BLaER1 (cell line): Measurements from ENCODE around the gene CEL.
"Not testable (repeated sequence)": the region's sequence is repeated elsewhere in the genome, so short reads cannot be mapped to it uniquely, and the experiment has no call there.

Experiments
- H3K27ac ChIP-seq: shearing (Covaris generic); formaldehyde crosslinking; 2 replicates; pipeline ENCODE4 v1.8.1; 2022
- H3K27me3 ChIP-seq: shearing (Covaris generic); formaldehyde crosslinking; 2 replicates; pipeline ENCODE4 v1.8.1; 2022
- H3K36me3 ChIP-seq: shearing (Covaris generic); formaldehyde crosslinking; 2 replicates; pipeline ENCODE4 v1.8.1; 2022
- H3K4me1 ChIP-seq: shearing (Covaris generic); formaldehyde crosslinking; 2 replicates; pipeline ENCODE4 v1.8.1; 2022
- H3K4me2 ChIP-seq: shearing (Covaris generic); formaldehyde crosslinking; 2 replicates; pipeline ENCODE4 v1.8.1; 2022
- H3K4me3 ChIP-seq: shearing (Covaris generic); formaldehyde crosslinking; 2 replicates; pipeline ENCODE4 v1.8.1; 2022
- H3K9ac ChIP-seq: shearing (Covaris generic); formaldehyde crosslinking; 2 replicates; pipeline ENCODE4 v1.8.1; 2022
- H3K9me3 ChIP-seq: shearing (Covaris generic); formaldehyde crosslinking; 2 replicates; pipeline ENCODE4 v1.8.1; 2022
- H4K20me1 ChIP-seq: shearing (Covaris generic); formaldehyde crosslinking; 2 replicates; pipeline ENCODE4 v1.8.1; 2022
- Cebpa-rat ChIP-seq: shearing (Covaris generic); IDR thresholded peaks from 2 replicates; pipeline ENCODE4 v1.8.1; 2022

Gene CEL

DNA sequence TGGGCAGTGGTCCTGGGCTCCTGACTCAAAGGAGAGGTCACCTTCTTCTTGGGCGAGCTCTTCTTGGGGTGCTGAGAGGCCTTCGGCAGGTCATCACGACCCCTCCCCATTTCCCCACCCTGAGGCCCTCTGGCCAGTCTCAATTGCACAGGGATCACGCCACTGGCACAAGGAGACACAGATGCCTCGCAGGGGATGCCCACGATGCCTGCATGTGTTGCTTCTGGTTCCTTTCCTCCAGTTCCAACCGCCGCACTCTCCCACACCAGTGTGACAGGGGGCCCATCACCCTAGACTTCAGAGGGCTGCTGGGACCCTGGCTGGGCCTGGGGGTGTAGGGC is 1.3 kb downstream of the CEL start:
- H3K4me3 ChIP-seq = no peak overlapping the region
- 0 out of 2 replicates have a peak overlapping the region, but pooled peaks have one; percentile 4 for H3K9ac ChIP-seq
- peaks cover 63% of the 10 kb centered on the region for H3K4me1 ChIP-seq
- peak overlapping the region; percentile 81 for H3K4me2 ChIP-seq
- H3K36me3 ChIP-seq = peaks cover 6% of the 10 kb centered on the region
- no peaks in the 10 kb centered on the region for H3K9me3 ChIP-seq
- H3K27ac ChIP-seq = peak overlapping the region; percentile 30; the same call in 1 of the 2 replicates
- H4K20me1 ChIP-seq = peaks cover 22% of the 10 kb centered on the region; the same call in 1 of the 2 replicates
- H3K27me3 ChIP-seq = no peaks in the 10 kb centered on the region
- no peak for TF ChIP-seq Cebpa-rat

DNA sequence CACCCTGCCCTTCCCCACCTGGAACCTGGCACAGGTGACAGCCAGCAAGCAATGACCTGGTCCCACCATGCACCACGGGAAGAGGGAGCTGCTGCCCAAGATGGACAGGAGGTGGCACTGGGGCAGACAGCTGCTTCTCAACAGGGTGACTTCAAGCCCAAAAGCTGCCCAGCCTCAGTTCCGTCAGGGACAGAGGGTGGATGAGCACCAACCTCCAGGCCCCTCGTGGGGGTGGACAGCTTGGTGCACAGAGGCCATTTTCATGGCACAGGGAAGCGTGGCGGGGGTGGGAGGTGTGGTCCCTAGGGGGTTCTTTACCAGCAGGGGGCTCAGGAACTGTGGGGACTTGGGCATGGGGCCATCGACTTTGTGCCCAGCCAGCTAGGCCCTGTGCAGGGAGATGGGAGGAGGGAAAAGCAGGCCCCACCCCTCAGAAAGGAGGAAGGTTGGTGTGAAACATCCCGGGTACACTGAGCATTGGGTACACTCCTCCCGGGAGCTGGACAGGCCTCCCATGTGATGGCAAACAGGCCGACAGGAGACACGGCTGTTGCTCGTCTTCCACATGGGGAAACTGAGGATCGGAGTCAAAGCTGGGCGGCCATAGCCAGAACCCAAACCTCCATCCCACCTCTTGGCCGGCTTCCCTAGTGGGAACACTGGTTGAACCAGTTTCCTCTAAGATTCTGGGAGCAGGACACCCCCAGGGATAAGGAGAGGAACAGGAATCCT is 1.9 kb downstream of the CEL start:
- Histone ChIP-seq H3K27me3 (no peaks in the 10 kb centered on the region), H3K9me3 (no peaks in the 10 kb centered on the region), H3K36me3 (0 out of 2 replicates have a peak, but pooled peaks cover under 1% of the 10 kb centered on the region), H3K4me1 (peaks cover 57% of the 10 kb centered on the region), H4K20me1 (peaks cover 19% of the 10 kb centered on the region; the same call in 1 of the 2 replicates), H3K4me2 (peak overlapping the region; percentile 81), H3K4me3 (no peak overlapping the region), H3K9ac (0 out of 2 replicates have a peak overlapping the region, but pooled peaks have one; percentile 4), H3K27ac (peak overlapping the region; percentile 30; the same call in 1 of the 2 replicates)
- no peak for TF ChIP-seq Cebpa-rat

DNA sequence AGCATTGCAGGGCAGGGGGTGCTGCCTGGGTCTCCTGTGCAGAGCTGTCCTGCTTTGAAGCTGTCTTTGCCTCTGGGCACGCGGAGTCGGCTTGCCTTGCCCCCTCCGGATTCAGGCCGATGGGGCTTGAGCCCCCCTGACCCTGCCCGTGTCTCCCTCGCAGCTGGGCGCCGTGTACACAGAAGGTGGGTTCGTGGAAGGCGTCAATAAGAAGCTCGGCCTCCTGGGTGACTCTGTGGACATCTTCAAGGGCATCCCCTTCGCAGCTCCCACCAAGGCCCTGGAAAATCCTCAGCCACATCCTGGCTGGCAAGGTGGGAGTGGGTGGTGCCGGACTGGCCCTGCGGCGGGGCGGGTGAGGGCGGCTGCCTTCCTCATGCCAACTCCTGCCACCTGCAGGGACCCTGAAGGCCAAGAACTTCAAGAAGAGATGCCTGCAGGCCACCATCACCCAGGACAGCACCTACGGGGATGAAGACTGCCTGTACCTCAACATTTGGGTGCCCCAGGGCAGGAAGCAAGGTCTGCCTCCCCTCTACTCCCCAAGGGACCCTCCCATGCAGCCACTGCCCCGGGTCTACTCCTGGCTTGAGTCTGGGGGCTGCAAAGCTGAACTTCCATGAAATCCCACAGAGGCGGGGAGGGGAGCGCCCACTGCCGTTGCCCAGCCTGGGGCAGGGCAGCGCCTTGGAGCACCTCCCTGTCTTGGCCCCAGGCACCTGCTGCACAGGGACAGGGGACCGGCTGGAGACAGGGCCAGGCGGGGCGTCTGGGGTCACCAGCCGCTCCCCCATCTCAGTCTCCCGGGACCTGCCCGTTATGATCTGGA is 2.7 kb downstream of the CEL start:
- no peaks in the 10 kb centered on the region for H3K27me3 ChIP-seq
- peak overlapping the region; percentile 81 for H3K4me2 ChIP-seq
- H3K4me3 ChIP-seq = no peak overlapping the region
- peaks cover 50% of the 10 kb centered on the region for H3K4me1 ChIP-seq
- H3K27ac ChIP-seq = no peak overlapping the region
- peaks cover 19% of the 10 kb centered on the region; the same call in 1 of the 2 replicates for H4K20me1 ChIP-seq
- H3K9me3 ChIP-seq = no peaks in the 10 kb centered on the region
- TF ChIP-seq Cebpa-rat = no peak
- H3K9ac ChIP-seq = no peak overlapping the region
- no peaks in the 10 kb centered on the region for H3K36me3 ChIP-seq

DNA sequence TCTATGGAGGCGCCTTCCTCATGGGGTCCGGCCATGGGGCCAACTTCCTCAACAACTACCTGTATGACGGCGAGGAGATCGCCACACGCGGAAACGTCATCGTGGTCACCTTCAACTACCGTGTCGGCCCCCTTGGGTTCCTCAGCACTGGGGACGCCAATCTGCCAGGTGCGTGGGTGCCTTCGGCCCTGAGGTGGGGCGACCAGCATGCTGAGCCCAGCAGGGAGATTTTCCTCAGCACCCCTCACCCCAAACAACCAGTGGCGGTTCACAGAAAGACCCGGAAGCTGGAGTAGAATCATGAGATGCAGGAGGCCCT is 3.2 kb downstream of the CEL start:
- Histone ChIP-seq H3K4me1 (peaks cover 44% of the 10 kb centered on the region), H3K4me2 (peak overlapping the region; percentile 81), H4K20me1 (peaks cover 19% of the 10 kb centered on the region; the same call in 1 of the 2 replicates), H3K9ac (no peak overlapping the region), H3K27me3 (no peaks in the 10 kb centered on the region), H3K9me3 (no peaks in the 10 kb centered on the region), H3K27ac (no peak overlapping the region), H3K4me3 (no peak overlapping the region), H3K36me3 (no peaks in the 10 kb centered on the region)
- no peak for TF ChIP-seq Cebpa-rat

DNA sequence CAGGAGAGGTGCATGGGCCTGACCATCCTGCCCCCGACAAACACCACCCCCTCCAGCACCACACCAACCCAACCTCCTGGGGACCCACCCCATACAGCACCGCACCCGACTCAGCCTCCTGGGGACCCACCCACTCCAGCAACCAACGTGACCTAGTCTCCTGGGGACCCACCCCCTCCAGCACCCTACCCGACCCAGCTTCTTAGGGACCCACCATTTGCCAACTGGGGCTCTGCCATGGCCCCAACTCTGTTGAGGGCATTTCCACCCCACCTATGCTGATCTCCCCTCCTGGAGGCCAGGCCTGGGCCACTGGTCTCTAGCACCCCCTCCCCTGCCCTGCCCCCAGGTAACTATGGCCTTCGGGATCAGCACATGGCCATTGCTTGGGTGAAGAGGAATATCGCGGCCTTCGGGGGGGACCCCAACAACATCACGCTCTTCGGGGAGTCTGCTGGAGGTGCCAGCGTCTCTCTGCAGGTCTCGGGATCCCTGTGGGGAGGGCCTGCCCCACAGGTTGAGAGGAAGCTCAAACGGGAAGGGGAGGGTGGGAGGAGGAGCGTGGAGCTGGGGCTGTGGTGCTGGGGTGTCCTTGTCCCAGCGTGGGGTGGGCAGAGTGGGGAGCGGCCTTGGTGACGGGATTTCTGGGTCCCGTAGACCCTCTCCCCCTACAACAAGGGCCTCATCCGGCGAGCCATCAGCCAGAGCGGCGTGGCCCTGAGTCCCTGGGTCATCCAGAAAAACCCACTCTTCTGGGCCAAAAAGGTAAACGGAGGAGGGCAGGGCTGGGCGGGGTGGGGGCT is 4.6 kb downstream of the CEL start:
- H3K4me3 ChIP-seq = no peak overlapping the region
- no peaks in the 10 kb centered on the region for H3K9me3 ChIP-seq
- no peak for TF ChIP-seq Cebpa-rat
- H3K36me3 ChIP-seq = no peaks in the 10 kb centered on the region; the same call in 1 of the 2 replicates
- no peak overlapping the region for H3K4me2 ChIP-seq
- peaks cover 31% of the 10 kb centered on the region for H3K4me1 ChIP-seq
- peaks cover 19% of the 10 kb centered on the region; the same call in 1 of the 2 replicates for H4K20me1 ChIP-seq
- H3K27me3 ChIP-seq = no peaks in the 10 kb centered on the region
- no peak overlapping the region for H3K9ac ChIP-seq
- H3K27ac ChIP-seq = no peak overlapping the region

DNA sequence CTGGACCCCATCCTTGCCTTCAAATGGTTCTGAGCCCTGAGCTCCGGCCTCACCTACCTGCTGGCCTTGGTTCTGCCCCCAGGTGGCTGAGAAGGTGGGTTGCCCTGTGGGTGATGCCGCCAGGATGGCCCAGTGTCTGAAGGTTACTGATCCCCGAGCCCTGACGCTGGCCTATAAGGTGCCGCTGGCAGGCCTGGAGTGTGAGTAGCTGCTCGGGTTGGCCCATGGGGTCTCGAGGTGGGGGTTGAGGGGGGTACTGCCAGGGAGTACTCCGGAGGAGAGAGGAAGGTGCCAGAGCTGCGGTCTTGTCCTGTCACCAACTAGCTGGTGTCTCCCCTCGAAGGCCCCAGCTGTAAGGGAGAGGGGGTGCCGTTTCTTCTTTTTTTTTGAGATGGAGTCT is 5.2 kb downstream of the CEL start:
- H3K9me3 ChIP-seq = no peaks in the 10 kb centered on the region
- H3K9ac ChIP-seq = no peak overlapping the region
- peaks cover 19% of the 10 kb centered on the region; the same call in 1 of the 2 replicates for H4K20me1 ChIP-seq
- H3K4me2 ChIP-seq = no peak overlapping the region
- H3K36me3 ChIP-seq = no peaks in the 10 kb centered on the region; the same call in 1 of the 2 replicates
- TF ChIP-seq Cebpa-rat = no peak
- no peaks in the 10 kb centered on the region for H3K27me3 ChIP-seq
- no peak overlapping the region for H3K27ac ChIP-seq
- no peak overlapping the region for H3K4me3 ChIP-seq
- H3K4me1 ChIP-seq = peaks cover 29% of the 10 kb centered on the region

DNA sequence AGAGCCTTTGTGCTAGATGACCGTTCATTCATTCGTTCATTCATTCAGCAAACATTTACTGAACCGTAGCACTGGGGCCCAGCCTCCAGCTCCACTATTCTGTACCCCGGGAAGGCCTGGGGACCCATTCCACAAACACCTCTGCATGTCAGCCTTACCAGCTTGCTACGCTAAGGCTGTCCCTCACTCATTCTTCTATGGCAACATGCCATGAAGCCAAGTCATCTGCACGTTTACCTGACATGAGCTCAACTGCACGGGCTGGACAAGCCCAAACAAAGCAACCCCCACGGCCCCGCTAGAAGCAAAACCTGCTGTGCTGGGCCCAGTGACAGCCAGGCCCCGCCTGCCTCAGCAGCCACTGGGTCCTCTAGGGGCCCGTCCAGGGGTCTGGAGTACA is 6.0 kb downstream of the CEL start:
- Histone ChIP-seq H3K9me3 (no peaks in the 10 kb centered on the region), H3K4me2 (no peak overlapping the region), H3K4me3 (no peak overlapping the region), H3K9ac (no peak overlapping the region), H3K27ac (no peak overlapping the region; the same call in 1 of the 2 replicates), H3K4me1 (peaks cover 35% of the 10 kb centered on the region), H3K27me3 (no peaks in the 10 kb centered on the region), H4K20me1 (peaks cover 19% of the 10 kb centered on the region; the same call in 1 of the 2 replicates), H3K36me3 (no peaks in the 10 kb centered on the region; the same call in 1 of the 2 replicates)
- TF ChIP-seq Cebpa-rat = no peak

DNA sequence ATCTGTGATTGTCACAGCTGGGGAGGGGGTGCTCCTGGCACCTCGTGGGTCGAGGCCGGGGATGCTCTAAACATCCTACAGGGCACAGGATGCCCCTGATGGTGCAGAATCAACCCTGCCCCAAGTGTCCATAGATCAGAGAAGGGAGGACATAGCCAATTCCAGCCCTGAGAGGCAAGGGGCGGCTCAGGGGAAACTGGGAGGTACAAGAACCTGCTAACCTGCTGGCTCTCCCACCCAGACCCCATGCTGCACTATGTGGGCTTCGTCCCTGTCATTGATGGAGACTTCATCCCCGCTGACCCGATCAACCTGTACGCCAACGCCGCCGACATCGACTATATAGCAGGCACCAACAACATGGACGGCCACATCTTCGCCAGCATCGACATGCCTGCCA is 6.7 kb downstream of the CEL start:
- not testable (repeated sequence) for H3K36me3 ChIP-seq, H3K4me2 ChIP-seq, H3K27ac ChIP-seq, H3K9me3 ChIP-seq, H3K27me3 ChIP-seq, H3K4me3 ChIP-seq, H3K9ac ChIP-seq
- peaks cover 35% of the 10 kb centered on the region for H3K4me1 ChIP-seq
- H4K20me1 ChIP-seq = peaks cover 14% of the 10 kb centered on the region; the same call in 1 of the 2 replicates

DNA sequence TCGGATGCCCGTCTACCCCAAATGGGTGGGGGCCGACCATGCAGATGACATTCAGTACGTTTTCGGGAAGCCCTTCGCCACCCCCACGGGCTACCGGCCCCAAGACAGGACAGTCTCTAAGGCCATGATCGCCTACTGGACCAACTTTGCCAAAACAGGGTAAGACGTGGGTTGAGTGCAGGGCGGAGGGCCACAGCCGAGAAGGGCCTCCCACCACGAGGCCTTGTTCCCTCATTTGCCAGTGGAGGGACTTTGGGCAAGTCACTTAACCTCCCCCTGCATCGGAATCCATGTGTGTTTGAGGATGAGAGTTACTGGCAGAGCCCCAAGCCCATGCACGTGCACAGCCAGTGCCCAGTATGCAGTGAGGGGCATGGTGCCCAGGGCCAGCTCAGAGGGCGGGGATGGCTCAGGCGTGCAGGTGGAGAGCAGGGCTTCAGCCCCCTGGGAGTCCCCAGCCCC is 8.8 kb downstream of the CEL start:
- not testable (repeated sequence) for H3K27ac ChIP-seq, H3K9ac ChIP-seq

DNA sequence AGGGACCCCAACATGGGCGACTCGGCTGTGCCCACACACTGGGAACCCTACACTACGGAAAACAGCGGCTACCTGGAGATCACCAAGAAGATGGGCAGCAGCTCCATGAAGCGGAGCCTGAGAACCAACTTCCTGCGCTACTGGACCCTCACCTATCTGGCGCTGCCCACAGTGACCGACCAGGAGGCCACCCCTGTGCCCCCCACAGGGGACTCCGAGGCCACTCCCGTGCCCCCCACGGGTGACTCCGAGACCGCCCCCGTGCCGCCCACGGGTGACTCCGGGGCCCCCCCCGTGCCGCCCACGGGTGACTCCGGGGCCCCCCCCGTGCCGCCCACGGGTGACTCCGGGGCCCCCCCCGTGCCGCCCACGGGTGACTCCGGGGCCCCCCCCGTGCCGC is 9.2 kb downstream of the CEL start:
- peaks cover 22% of the 10 kb centered on the region for H3K4me1 ChIP-seq
- not testable (repeated sequence) for H3K4me3 ChIP-seq, H3K4me2 ChIP-seq, H3K27ac ChIP-seq, H3K36me3 ChIP-seq, H4K20me1 ChIP-seq, H3K9me3 ChIP-seq, H3K27me3 ChIP-seq, H3K9ac ChIP-seq

More for the DNA sequence above, 8.8 kb downstream of the CEL start:
- not testable (repeated sequence) for H3K36me3 ChIP-seq, H3K27me3 ChIP-seq, H3K9me3 ChIP-seq, H4K20me1 ChIP-seq, H3K4me2 ChIP-seq, H3K4me3 ChIP-seq
- H3K4me1 ChIP-seq = peaks cover 22% of the 10 kb centered on the region
